IMR-90 (cell line): ENCODE results near the gene FAAP100. TPM values are rescaled to one million over a fixed set of nuclear protein-coding genes. Genes with fewer than 3 reads are reported as not detected.

Source experiments
- ATAC-seq: fragments of 200-7000 bp; cut with Tn5 transposase; 2 replicates; pipeline ENCODE4 v1.9.1; 2020; ENCODE audit warnings: low read depth, mild to moderate bottlenecking, moderate library complexity
- BruUV-seq: library from RNA; stranded (reverse); fragments of 400-500 nt; replicated peaks from 2 replicates; lab custom pipeline; 2021; lab: Mats Ljungman, UMichigan
- CTCF ChIA-PET: fragments of 300-600 bp; formaldehyde crosslinking; extraction: SDS; loops from one replicate; lab custom pipeline; 2021; ENCODE audit warnings: antibody characterized with exemption; lab: Yijun Ruan, JAX
- POLR2A ChIA-PET: fragments of 300-600 bp; sonication (Branson Sonifier 250); formaldehyde crosslinking; loops from one replicate; lab custom pipeline; 2022; ENCODE audit warnings: antibody characterized with exemption; ENCODE audit not compliant: unreplicated experiment; lab: Charles Lee
- DNase-seq: peaks from one replicate; pipeline ENCODE4 v3.0.0; 2013
- H2AFZ ChIP-seq: replicated peaks from 2 replicates; pipeline ENCODE3; 2013; ENCODE audit warnings: low read length, mild to moderate bottlenecking; ENCODE audit not compliant: poor library complexity
- H2AK5ac ChIP-seq: 2 replicates; pipeline ENCODE4 v1.6.1; 2013; ENCODE audit warnings: low read depth, low read length, inconsistent platforms
- H2AK9ac ChIP-seq: replicated peaks from 2 replicates; pipeline ENCODE3; 2013; ENCODE audit warnings: mild to moderate bottlenecking, low read depth, low read length, moderate library complexity; ENCODE audit not compliant: poor library complexity
- H2BK120ac ChIP-seq: 2 replicates; pipeline ENCODE4 v1.6.1; 2013; ENCODE audit warnings: low read depth, low read length, inconsistent platforms
- H2BK15ac ChIP-seq: 3 replicates; pipeline ENCODE4 v1.6.1; 2013; ENCODE audit warnings: low read depth, low read length, inconsistent platforms
- H2BK20ac ChIP-seq: 2 replicates; pipeline ENCODE4 v1.6.1; 2013; ENCODE audit warnings: low read depth, mild to moderate bottlenecking, inconsistent platforms, low read length, moderate library complexity
- H2BK5ac ChIP-seq: 2 replicates; pipeline ENCODE4 v1.6.1; 2013; ENCODE audit warnings: mild to moderate bottlenecking, low read depth, low read length, inconsistent platforms; ENCODE audit not compliant: poor library complexity, severe bottlenecking
- H3K14ac ChIP-seq: replicated peaks from 2 replicates; pipeline ENCODE4 v1.6.1; 2013; ENCODE audit warnings: low read depth, low read length, inconsistent platforms
- H3K18ac ChIP-seq: 2 replicates; pipeline ENCODE4 v1.6.1; 2013; ENCODE audit warnings: low read depth, low read length, control low read depth
- H3K23ac ChIP-seq: 2 replicates; pipeline ENCODE4 v1.6.1; 2013; ENCODE audit warnings: low read depth, low read length, inconsistent platforms
- H3K27ac ChIP-seq: 2 replicates; pipeline ENCODE4 v1.5.1; 2013; ENCODE audit warnings: mild to moderate bottlenecking, control low read depth, low read length; ENCODE audit not compliant: insufficient read depth
- H3K27me3 ChIP-seq: 2 replicates; pipeline ENCODE4 v1.6.1; 2013; ENCODE audit warnings: low read length; ENCODE audit not compliant: control insufficient read depth, insufficient read depth
- H3K36me3 ChIP-seq: 2 replicates; pipeline ENCODE4 v1.6.1; 2013; ENCODE audit warnings: low read length, mixed read lengths; ENCODE audit not compliant: control insufficient read depth, insufficient read depth
- H3K4ac ChIP-seq: 2 replicates; pipeline ENCODE4 v1.6.1; 2013; ENCODE audit warnings: low read depth, low read length, inconsistent platforms
- H3K4me1 ChIP-seq: 2 replicates; pipeline ENCODE4 v1.6.1; 2013; ENCODE audit warnings: low read length, mixed read lengths; ENCODE audit not compliant: control insufficient read depth, insufficient read depth
- H3K4me2 ChIP-seq: 2 replicates; pipeline ENCODE4 v1.6.1; 2013; ENCODE audit warnings: low read depth, mild to moderate bottlenecking, control low read depth, low read length, moderate library complexity
- H3K4me3 ChIP-seq: 2 replicates; pipeline ENCODE4 v1.5.1; 2013; ENCODE audit warnings: low read depth, mild to moderate bottlenecking, control low read depth, low read length, moderate library complexity; ENCODE audit not compliant: insufficient read depth
- H3K56ac ChIP-seq: 2 replicates; pipeline ENCODE4 v1.6.1; 2013; ENCODE audit warnings: low read length, inconsistent platforms; ENCODE audit not compliant: insufficient read depth; ENCODE audit errors: extremely low read depth
- H3K79me1 ChIP-seq, 2 experiments: 2 replicates each; pipeline ENCODE4 v1.6.1; 2013; ENCODE audit warnings: low read length in 2 of 2, inconsistent platforms in 1 of 2, low read depth in 1 of 2
- H3K9ac ChIP-seq: 2 replicates; pipeline ENCODE4 v1.6.1; 2013; ENCODE audit warnings: low read depth, low read length, control low read depth
- H3K9me1 ChIP-seq: 2 replicates; pipeline ENCODE4 v1.6.1; 2013; ENCODE audit warnings: low read length, inconsistent platforms; ENCODE audit not compliant: insufficient read depth
- H3K9me3 ChIP-seq: 2 replicates; pipeline ENCODE4 v1.6.1; 2013; ENCODE audit warnings: low read length; ENCODE audit not compliant: control insufficient read depth, insufficient read depth
- H4K20me1 ChIP-seq: 2 replicates; pipeline ENCODE4 v1.6.1; 2013; ENCODE audit warnings: low read length, inconsistent platforms; ENCODE audit not compliant: insufficient read depth
- H4K5ac ChIP-seq: 2 replicates; pipeline ENCODE4 v1.6.1; 2013; ENCODE audit warnings: mild to moderate bottlenecking, low read depth, low read length, control low read depth
- H4K8ac ChIP-seq, 2 experiments: 2 replicates each; pipeline ENCODE4 v1.6.1; 2013; ENCODE audit warnings: low read depth in 2 of 2, low read length in 2 of 2, control low read depth in 1 of 2, inconsistent platforms in 1 of 2
- H4K91ac ChIP-seq: 2 replicates; pipeline ENCODE4 v1.6.1; 2013; ENCODE audit warnings: low read depth, low read length, inconsistent platforms; ENCODE audit not compliant: insufficient read depth
- BHLHE40 ChIP-seq: fragments of 150-350 bp; IDR thresholded peaks from 2 replicates; pipeline ENCODE4 v1.6.1; 2016; ENCODE audit warnings: mild to moderate bottlenecking, low read depth, low read length
- CEBPB ChIP-seq: IDR thresholded peaks from 2 replicates; pipeline ENCODE4 v1.6.1; 2012; ENCODE audit warnings: low read depth, low read length, improper control_type of control experiment
- CHD1 ChIP-seq: IDR thresholded peaks from 2 replicates; pipeline ENCODE4 v1.6.1; 2012; ENCODE audit warnings: low read depth, low read length, improper control_type of control experiment
- FOS ChIP-seq: fragments of 150-350 bp; IDR thresholded peaks from 2 replicates; pipeline ENCODE4 v1.6.1; 2016; ENCODE audit warnings: low read depth, low read length
- MAFK ChIP-seq: IDR thresholded peaks from 2 replicates; pipeline ENCODE4 v1.6.1; 2012; ENCODE audit warnings: low read depth, low read length, improper control_type of control experiment
- MAZ ChIP-seq: IDR thresholded peaks from 2 replicates; pipeline ENCODE4 v1.6.1; 2012; ENCODE audit warnings: low read depth, mild to moderate bottlenecking, low read length, improper control_type of control experiment, moderate library complexity, borderline replicate concordance
- MXI1 ChIP-seq: IDR thresholded peaks from 2 replicates; pipeline ENCODE4 v1.6.1; 2012; ENCODE audit warnings: low read depth, mild to moderate bottlenecking, low read length, moderate library complexity, borderline replicate concordance
- POLR2A ChIP-seq: IDR thresholded peaks from 2 replicates; pipeline ENCODE4 v1.6.1; 2012; ENCODE audit warnings: mild to moderate bottlenecking, low read depth, low read length
- RAD21 ChIP-seq: IDR thresholded peaks from 2 replicates; pipeline ENCODE4 v1.6.1; 2012; ENCODE audit warnings: low read length, improper control_type of control experiment
- RCOR1 ChIP-seq: IDR thresholded peaks from 2 replicates; pipeline ENCODE4 v1.6.1; 2012; ENCODE audit warnings: mild to moderate bottlenecking, low read length, improper control_type of control experiment; ENCODE audit not compliant: insufficient replicate concordance
- RFX5 ChIP-seq: IDR thresholded peaks from 2 replicates; pipeline ENCODE4 v1.8.0; 2012; ENCODE audit warnings: low read depth, mild to moderate bottlenecking, low read length, moderate library complexity
- SMC3 ChIP-seq: fragments of 150-350 bp; IDR thresholded peaks from 2 replicates; pipeline ENCODE4 v1.6.1; 2016; ENCODE audit warnings: low read depth, mild to moderate bottlenecking, antibody characterized with exemption, low read length, moderate library complexity
- WGBS, 2 experiments: methylation state at CpG; one replicate each; pipeline versions ENCODE4 v1.1.5 to v1.1.7; 2013; ENCODE audit warnings: missing lambda C conversion rate in 2 of 2; ENCODE audit not compliant: insufficient read length in 1 of 2; ENCODE audit errors: extremely low coverage in 2 of 2; 5-methylcytosine and 5-hydroxymethylcytosine counted together
- dilution Hi-C: fragments of 300-500 bp; cut with HindIII; formaldehyde crosslinking; loops from one replicate; pipeline ENCODE4 v1.14.3; 2018; ENCODE audit warnings: low sequenced_read_pairs; ENCODE audit not compliant: unreplicated experiment
- in situ Hi-C: fragments of 300-500 bp; cut with MboI; formaldehyde crosslinking; loops from 3 replicates; pipeline ENCODE4 v1.14.3; 2019; ENCODE audit warnings: low sequenced_read_pairs, inconsistent platforms, mixed read lengths
- intact Hi-C: fragments of 100-400 bp; cut with micrococcal nuclease; formaldehyde crosslinking; loops from 2 replicates; pipeline ENCODE4 v1.10.0; 2022
- polyA plus RNA-seq, 3 experiments: library from polyadenylated mRNA; depleted of rRNA; stranded (reverse); fragments of >200 nt; gene quantifications; 2 replicates each; pipeline ENCODE4 v1.2.3, GENCODE V29; 2012; ENCODE audit warnings: low replicate concordance in 1 of 3
- total RNA-seq: library from RNA; depleted of rRNA; stranded (reverse); fragments of >200 nt; gene quantifications from 2 replicates; pipeline ENCODE4 v1.2.3, GENCODE V29; 2012
- TF ChIP-seq, protein P1 (sequence below): fragments of 150-350 bp; IDR thresholded peaks from 2 replicates; pipeline ENCODE4 v1.6.1; 2016; ENCODE audit warnings: low read depth, mild to moderate bottlenecking, low read length, moderate library complexity, borderline replicate concordance
- TF ChIP-seq, protein P2 (sequence below): conservative IDR thresholded peaks from 2 replicates; pipeline ENCODE4 v1.5.1; 2012; ENCODE audit warnings: mild to moderate bottlenecking, low read depth, low read length, improper control_type of control experiment
- TF ChIP-seq, protein P3 (sequence below): fragments of 150-350 bp; IDR thresholded peaks from 2 replicates; pipeline ENCODE4 v1.6.1; 2017; ENCODE audit warnings: mild to moderate bottlenecking, antibody characterized with exemption, low read length, low read depth

FAAP100 gene
- total and polyA plus RNA-seq, 2 of the 4 experiments (the other 2 are of a cell fraction) = 7.9 to 24.8 TPM

DNA sequence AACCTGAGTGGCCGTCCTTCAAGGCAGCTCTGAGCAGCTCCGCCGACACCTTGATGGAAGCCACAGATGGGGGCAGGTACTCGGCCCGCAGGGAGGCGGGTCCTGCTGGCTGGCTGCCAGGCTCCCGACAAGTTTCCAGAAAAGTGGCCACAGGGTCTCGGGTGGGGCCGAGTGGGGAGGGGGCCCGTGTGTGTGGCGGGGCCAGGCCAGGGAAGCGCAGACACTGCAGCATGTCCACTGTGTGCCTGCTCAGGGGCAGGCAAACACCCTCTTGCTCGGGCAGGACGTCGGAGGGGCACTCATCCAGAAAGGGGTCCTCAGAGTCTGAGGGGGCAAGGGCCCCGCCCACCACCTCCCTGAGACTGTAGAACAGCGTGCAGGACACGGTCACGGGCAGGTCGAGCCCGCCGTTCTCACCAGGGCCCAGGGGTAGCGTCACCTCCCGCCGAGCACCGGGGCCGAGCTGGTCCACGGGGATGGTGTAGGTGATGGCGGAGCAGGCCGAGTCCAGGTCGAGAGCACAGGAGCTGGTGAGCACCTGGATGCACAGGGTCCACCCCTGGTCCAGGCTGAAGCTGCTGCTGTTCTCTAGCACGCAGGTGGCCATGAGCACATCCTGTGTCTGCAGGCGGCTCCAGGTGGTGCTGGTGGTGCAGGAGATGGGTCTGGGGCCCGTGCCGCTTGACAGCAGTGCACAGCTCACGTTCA is 5.1 kb downstream of the FAAP100 start:
- no peak overlapping the region for H3K4ac ChIP-seq
- H4K91ac ChIP-seq = no peak overlapping the region
- intact Hi-C loops (no loop called here), in situ Hi-C loops (no loop called here), dilution Hi-C loops (no loop called here)
- H3K23ac ChIP-seq = no peak overlapping the region
- H3K14ac ChIP-seq = no peak overlapping the region
- H3K9me3 ChIP-seq = no peaks in the 10 kb centered on the region
- no peak for TF ChIP-seq RCOR1
- TF ChIP-seq, protein P1, sequence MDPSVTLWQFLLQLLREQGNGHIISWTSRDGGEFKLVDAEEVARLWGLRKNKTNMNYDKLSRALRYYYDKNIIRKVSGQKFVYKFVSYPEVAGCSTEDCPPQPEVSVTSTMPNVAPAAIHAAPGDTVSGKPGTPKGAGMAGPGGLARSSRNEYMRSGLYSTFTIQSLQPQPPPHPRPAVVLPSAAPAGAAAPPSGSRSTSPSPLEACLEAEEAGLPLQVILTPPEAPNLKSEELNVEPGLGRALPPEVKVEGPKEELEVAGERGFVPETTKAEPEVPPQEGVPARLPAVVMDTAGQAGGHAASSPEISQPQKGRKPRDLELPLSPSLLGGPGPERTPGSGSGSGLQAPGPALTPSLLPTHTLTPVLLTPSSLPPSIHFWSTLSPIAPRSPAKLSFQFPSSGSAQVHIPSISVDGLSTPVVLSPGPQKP = no peak
- no peak for TF ChIP-seq CEBPB
- TF ChIP-seq, protein P2, sequence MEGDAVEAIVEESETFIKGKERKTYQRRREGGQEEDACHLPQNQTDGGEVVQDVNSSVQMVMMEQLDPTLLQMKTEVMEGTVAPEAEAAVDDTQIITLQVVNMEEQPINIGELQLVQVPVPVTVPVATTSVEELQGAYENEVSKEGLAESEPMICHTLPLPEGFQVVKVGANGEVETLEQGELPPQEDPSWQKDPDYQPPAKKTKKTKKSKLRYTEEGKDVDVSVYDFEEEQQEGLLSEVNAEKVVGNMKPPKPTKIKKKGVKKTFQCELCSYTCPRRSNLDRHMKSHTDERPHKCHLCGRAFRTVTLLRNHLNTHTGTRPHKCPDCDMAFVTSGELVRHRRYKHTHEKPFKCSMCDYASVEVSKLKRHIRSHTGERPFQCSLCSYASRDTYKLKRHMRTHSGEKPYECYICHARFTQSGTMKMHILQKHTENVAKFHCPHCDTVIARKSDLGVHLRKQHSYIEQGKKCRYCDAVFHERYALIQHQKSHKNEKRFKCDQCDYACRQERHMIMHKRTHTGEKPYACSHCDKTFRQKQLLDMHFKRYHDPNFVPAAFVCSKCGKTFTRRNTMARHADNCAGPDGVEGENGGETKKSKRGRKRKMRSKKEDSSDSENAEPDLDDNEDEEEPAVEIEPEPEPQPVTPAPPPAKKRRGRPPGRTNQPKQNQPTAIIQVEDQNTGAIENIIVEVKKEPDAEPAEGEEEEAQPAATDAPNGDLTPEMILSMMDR = no peak
- no peak for TF ChIP-seq CHD1
- TF ChIP-seq MAZ = no peak
- TF ChIP-seq POLR2A = no peak
- TF ChIP-seq SMC3 = no peak
- no peak for TF ChIP-seq BHLHE40
- no peak for TF ChIP-seq RFX5
- no peak for TF ChIP-seq MAFK
- no peak for TF ChIP-seq RAD21
- no peak for TF ChIP-seq FOS
- TF ChIP-seq MXI1 = no peak
- TF ChIP-seq, protein P3, sequence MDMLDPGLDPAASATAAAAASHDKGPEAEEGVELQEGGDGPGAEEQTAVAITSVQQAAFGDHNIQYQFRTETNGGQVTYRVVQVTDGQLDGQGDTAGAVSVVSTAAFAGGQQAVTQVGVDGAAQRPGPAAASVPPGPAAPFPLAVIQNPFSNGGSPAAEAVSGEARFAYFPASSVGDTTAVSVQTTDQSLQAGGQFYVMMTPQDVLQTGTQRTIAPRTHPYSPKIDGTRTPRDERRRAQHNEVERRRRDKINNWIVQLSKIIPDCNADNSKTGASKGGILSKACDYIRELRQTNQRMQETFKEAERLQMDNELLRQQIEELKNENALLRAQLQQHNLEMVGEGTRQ = no peak
- H2AK5ac ChIP-seq = no peak overlapping the region
- peaks cover 57% of the 10 kb centered on the region for H3K36me3 ChIP-seq
- H2BK20ac ChIP-seq = no peak overlapping the region
- no peak overlapping the region for H2BK5ac ChIP-seq
- no TSS peak for BruUV-seq
- H3K4me3 ChIP-seq = no peak overlapping the region
- H3K27ac ChIP-seq = no peak overlapping the region
- no peak overlapping the region for H2AFZ ChIP-seq
- H2AK9ac ChIP-seq = no peak overlapping the region
- H3K4me2 ChIP-seq = no peak overlapping the region
- WGBS, 2 experiments = 90% methylated on average over 19 of the region's 36 CpGs; no CpG with 5 or more reads in 1 of the 2 experiments
- H3K9me1 ChIP-seq = peaks cover 5% of the 10 kb centered on the region; the same call in 1 of the 2 replicates
- H2BK15ac ChIP-seq = no peak overlapping the region
- ATAC-seq (no peak), DNase-seq (no peak)
- ChIA-PET CTCF (no interaction called here), POLR2A (no interaction called here)
- peaks cover 22% of the 10 kb centered on the region for H4K20me1 ChIP-seq
- H3K9ac ChIP-seq = no peak overlapping the region
- no peak overlapping the region for H4K5ac ChIP-seq
- H3K27me3 ChIP-seq = no peaks in the 10 kb centered on the region
- no peak overlapping the region for H2BK120ac ChIP-seq
- H3K79me1 ChIP-seq = peaks cover 17 to 41% of the 10 kb centered on the region in 2 experiments
- peaks cover 7% of the 10 kb centered on the region for H3K4me1 ChIP-seq
- H3K18ac ChIP-seq = no peak overlapping the region
- no peak overlapping the region for H3K56ac ChIP-seq
- H4K8ac ChIP-seq = no peak overlapping the region
